Measurements from ENCODE around the gene GET4. TPM values are rescaled to one million over a fixed set of nuclear protein-coding genes. Genes with fewer than 3 reads are reported as not detected.
A peak's percentile ranks its signal among the peaks of the same experiment; 100 is the strongest.

The GET4 gene
- total and polyA plus RNA-seq, 2 of the 8 experiments (the other 6 are each of a cell fraction or from before 2014, with no cell fraction given) = 56.7 to 74.1 TPM

DNA sequence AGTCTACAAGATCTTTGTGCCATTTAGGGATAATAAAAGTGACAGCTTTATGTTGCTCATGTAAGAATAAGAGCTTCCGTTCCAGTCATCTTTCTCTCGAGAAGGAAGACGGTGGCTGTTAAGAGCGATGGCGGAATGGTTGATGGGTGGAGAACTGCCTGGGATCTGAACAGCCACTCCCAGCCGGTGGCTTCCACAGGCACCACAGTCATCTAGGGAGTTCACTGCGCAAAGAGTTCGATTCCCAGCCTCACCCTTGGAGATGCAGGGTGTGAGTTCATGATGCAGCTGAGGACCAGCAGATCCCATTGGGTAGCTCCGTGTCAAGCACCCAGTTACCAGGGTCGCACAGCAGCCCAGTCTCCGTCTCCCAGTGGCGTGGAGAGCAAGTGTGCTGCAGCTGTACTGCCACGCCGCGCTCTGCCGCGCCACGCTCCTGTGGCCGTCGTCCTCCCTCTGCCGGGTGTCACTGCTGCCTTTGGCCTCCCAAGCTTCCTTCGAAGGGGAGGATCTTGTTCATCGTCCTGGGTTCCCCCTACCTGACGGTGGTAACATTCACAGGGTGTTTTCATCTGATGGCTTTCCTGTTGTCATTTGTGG lies 36.3 kb upstream of the GET4 start:
- Histone ChIP-seq H3K9ac (replicated peaks in 1 of 4; ENCODE audit: extremely low read depth in 1 of 4, low read depth in 3 of 4, low read length in 3 of 4) (no peak overlapping the region), H3K9me3 (ENCODE audit: insufficient read depth in 2 of 2, low read depth in 1 of 2, low read length in 1 of 2) (no peaks in the 10 kb centered on the region; a peak in 1 of 4 replicates), H2BK5ac (ENCODE audit: low read depth, low read length) (no peak overlapping the region), H3K18ac (ENCODE audit: extremely low read depth, low read length) (no peak overlapping the region), H4K20me1 (replicated peaks in 1 of 2; ENCODE audit: control insufficient read depth in 1 of 2, insufficient read depth in 2 of 2, low read length in 2 of 2) (peaks cover 18 to 29% of the 10 kb centered on the region in 2 experiments), H3K79me2 (ENCODE audit: control insufficient read depth in 1 of 2, insufficient read depth in 2 of 2, low read length in 2 of 2) (peaks cover 8 to 51% of the 10 kb centered on the region in 2 experiments; a peak in 3 of 4 replicates), H2BK20ac (ENCODE audit: low read length) (no peak overlapping the region), H4K91ac (replicated peaks; ENCODE audit: insufficient read length, low read length) (no peak overlapping the region), H3K27me3 (replicated peaks in 1 of 4; ENCODE audit: control insufficient read depth in 3 of 4, extremely low read depth in 1 of 4, insufficient read depth in 3 of 4, low read length in 3 of 4) (no peaks in the 10 kb centered on the region), H2BK120ac (replicated peaks; ENCODE audit: low read depth, low read length) (no peak overlapping the region), H4K5ac (ENCODE audit: insufficient read length, low read depth, low read length) (no peak overlapping the region), H2AFZ (ENCODE audit: low read length) (no peak overlapping the region), H3K23ac (ENCODE audit: insufficient read length) (no peak overlapping the region), H2BK15ac (ENCODE audit: low read length) (no peak overlapping the region), H3K4me3 (ENCODE audit: extremely low read depth in 1 of 4, insufficient read depth in 2 of 4, low read depth in 3 of 4, low read length in 4 of 4) (no peak overlapping the region), H3K56ac (replicated peaks; ENCODE audit: insufficient read length, low read depth, low read length) (no peak overlapping the region), H2BK12ac (ENCODE audit: low read depth, low read length) (no peak overlapping the region), H3K14ac (ENCODE audit: insufficient read length) (no peak overlapping the region), H3K36me3 (ENCODE audit: control insufficient read depth in 2 of 4, insufficient read depth in 4 of 4, low read length in 3 of 4) (peaks cover 18 to 47% (median 39%) of the 10 kb centered on the region in 4 experiments; a peak in 7 of 8 replicates), H3K23me2 (ENCODE audit: low read depth, low read length) (no peaks in the 10 kb centered on the region), H3K4me1 (replicated peaks in 1 of 4; ENCODE audit: control insufficient read depth in 3 of 4, insufficient read depth in 4 of 4, low read length in 3 of 4) (no peaks in the 10 kb centered on the region), H3K79me1 (ENCODE audit: low read depth, low read length) (peaks cover 19% of the 10 kb centered on the region), H4K8ac (ENCODE audit: extremely low read depth, insufficient read depth, low read length) (no peak overlapping the region), H2AK5ac (ENCODE audit: low read depth, low read length) (no peak overlapping the region), H3K4me2 (ENCODE audit: insufficient read depth in 1 of 2, low read depth in 2 of 2, low read length in 2 of 2) (no peak overlapping the region), H3K4ac (replicated peaks; ENCODE audit: insufficient read length, low read depth, low read length) (no peak overlapping the region), H3K27ac (ENCODE audit: low read depth, low read length) (no peak overlapping the region)
- DNase-seq (ENCODE audit: low read depth in 1 of 2, low spot score in 2 of 2) (no peak), FAIRE-seq (no peak)
- TF ChIP-seq POLR2AphosphoS5 (IDR thresholded peaks at IDR 0.05; ENCODE audit: low read depth, low read length) = peak; percentile 27; the same call in 1 of the 2 replicates
- no peak for TF ChIP-seq HDAC2 (IDR thresholded peaks at IDR 0.05; ENCODE audit: borderline replicate concordance in 1 of 2, low read depth in 2 of 2, low read length in 2 of 2)
- CTCF ChIA-PET (ENCODE audit: partially characterized antibody) = interaction anchor here (0.7 to 3.0 kb wide), 5 partner anchors 17 to 54 kb away, joined by 3 to 11 read pairs (median 7); no protein-coding TSS in a partner anchor
- WGBS, 2 experiments (ENCODE audit: extremely low coverage in 1 of 2, insufficient coverage in 1 of 2, insufficient read length in 1 of 2, insufficient replicate concordance in 2 of 2, low coverage in 1 of 2, low lambda C conversion rate in 2 of 2, missing lambda C conversion rate in 1 of 2) = 91% methylated on average over 24 of the region's 24 CpGs; no CpG with 5 or more reads in 1 of the 2 experiments
- POLR2A ChIA-PET (ENCODE audit: partially characterized antibody) = no interaction called here

All from H1 (cell line).